Endothelial cell of umbilical vein (primary cell): ENCODE results near the gene BCL3.

Experiments
- EZH2 ChIP-seq: IDR thresholded peaks from 2 replicates; pipeline ENCODE4 v1.6.1; 2012; ENCODE audit warnings: borderline replicate concordance, low read depth, mild to moderate bottlenecking, moderate library complexity, low read length, inconsistent platforms; ENCODE audit not compliant: severe bottlenecking
- GATA2 ChIP-seq: IDR thresholded peaks from 2 replicates; pipeline ENCODE4 v1.7.0; 2011; ENCODE audit warnings: low read depth, mild to moderate bottlenecking, moderate library complexity, mixed read lengths, low read length; ENCODE audit not compliant: insufficient read length, insufficient read depth
- MYC ChIP-seq: IDR thresholded peaks from one replicate; pipeline ENCODE4 v1.6.1; 2011; ENCODE audit warnings: mild to moderate bottlenecking, low read depth, low read length
- TF ChIP-seq, protein P1 (sequence below), 2 donors: IDR thresholded peaks; 1 replicate in 1 of 2; 2 replicates in 1 of 2; pipeline ENCODE4 v1.5.1; 2011; ENCODE audit warnings: low read length in 2 of 2, mild to moderate bottlenecking in 2 of 2, moderate library complexity in 2 of 2, control low read depth in 1 of 2, inconsistent platforms in 1 of 2, low read depth in 1 of 2; ENCODE audit not compliant: insufficient read depth in 1 of 2; ENCODE audit errors: extremely low read depth in 1 of 2
- TF ChIP-seq, protein P2 (sequence below): IDR thresholded peaks from 2 replicates; pipeline ENCODE4 v1.6.1; 2011; ENCODE audit not compliant: insufficient read depth, insufficient read length

DNA sequence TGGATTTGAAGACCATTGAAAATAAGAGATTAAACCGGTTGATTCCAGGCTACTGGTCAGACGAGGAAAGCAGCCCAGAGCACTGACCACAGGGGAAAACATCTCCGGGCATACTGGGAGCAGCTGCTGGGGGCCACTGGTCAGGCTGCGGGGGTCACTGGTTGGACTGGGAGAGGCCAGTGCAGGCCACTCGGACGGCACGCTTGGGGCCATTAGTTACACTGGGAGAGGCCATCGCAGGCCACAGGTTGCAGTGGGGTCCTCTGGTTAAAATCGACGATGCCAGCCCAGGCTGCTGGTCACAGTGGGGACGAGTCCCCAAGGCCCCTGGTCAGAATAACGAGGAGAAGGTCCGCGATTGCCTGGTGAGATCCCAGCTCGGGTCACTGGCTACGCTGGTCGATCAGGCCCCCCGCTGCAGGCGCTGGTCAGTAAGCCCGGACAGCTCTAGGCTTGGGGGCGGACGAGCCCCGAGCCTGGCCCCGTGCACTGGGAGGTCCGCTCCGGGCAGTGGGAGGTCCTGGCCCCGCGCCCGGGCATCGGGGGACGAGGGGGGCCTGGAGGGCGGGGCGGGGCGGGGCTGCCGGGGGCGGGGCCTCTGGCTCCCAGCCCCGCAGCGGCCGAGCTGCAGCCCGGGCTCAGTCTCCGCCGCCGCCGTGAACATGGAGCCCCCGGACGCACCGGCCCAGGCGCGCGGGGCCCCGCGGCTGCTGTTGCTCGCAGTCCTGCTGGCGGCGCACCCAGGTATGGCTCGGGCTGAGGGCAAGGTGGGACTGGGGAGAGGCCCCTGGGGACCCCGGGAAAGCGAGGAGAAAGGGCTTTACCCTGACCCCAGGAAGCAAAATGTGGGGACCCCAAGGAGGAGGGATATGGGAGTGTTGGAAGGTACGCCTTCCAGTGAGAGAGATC, 60.2 kb downstream of the BCL3 start, which contains the start of gene BCAM:
- TF ChIP-seq MYC: no peak
- TF ChIP-seq EZH2: no peak
- TF ChIP-seq, protein P1, sequence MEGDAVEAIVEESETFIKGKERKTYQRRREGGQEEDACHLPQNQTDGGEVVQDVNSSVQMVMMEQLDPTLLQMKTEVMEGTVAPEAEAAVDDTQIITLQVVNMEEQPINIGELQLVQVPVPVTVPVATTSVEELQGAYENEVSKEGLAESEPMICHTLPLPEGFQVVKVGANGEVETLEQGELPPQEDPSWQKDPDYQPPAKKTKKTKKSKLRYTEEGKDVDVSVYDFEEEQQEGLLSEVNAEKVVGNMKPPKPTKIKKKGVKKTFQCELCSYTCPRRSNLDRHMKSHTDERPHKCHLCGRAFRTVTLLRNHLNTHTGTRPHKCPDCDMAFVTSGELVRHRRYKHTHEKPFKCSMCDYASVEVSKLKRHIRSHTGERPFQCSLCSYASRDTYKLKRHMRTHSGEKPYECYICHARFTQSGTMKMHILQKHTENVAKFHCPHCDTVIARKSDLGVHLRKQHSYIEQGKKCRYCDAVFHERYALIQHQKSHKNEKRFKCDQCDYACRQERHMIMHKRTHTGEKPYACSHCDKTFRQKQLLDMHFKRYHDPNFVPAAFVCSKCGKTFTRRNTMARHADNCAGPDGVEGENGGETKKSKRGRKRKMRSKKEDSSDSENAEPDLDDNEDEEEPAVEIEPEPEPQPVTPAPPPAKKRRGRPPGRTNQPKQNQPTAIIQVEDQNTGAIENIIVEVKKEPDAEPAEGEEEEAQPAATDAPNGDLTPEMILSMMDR (IDR thresholded peaks at IDR 0.05; ENCODE audit: extremely low read depth in 1 of 2, insufficient read depth in 1 of 2, low read depth in 1 of 2, low read length in 2 of 2): no peak
- TF ChIP-seq, protein P2, sequence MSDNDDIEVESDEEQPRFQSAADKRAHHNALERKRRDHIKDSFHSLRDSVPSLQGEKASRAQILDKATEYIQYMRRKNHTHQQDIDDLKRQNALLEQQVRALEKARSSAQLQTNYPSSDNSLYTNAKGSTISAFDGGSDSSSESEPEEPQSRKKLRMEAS: no peak
- no peak for TF ChIP-seq GATA2
